Stimulated activated CD8-positive, alpha-beta memory T cell treated with anti-CD3 and anti-CD28 coated beads, Interleukin-15, amount 100 ng/mL, for 4 hours (primary cell): ENCODE results near the gene TBC1D30.
"Not testable (repeated sequence)": the region's sequence is repeated elsewhere in the genome, so short reads cannot be mapped to it uniquely, and the experiment has no call there.

Experiments used
- DNase-seq, 2 donors: peaks; one replicate each; pipeline ENCODE4 v3.0.0-alpha.2; 2020; ENCODE audit warnings: low read depth in 2 of 2

The TBC1D30 gene

GRCh38 chr12:64806593-64807460 lies 17.6 kb upstream of the TBC1D30 start:
- DNase-seq = no peak

DNA sequence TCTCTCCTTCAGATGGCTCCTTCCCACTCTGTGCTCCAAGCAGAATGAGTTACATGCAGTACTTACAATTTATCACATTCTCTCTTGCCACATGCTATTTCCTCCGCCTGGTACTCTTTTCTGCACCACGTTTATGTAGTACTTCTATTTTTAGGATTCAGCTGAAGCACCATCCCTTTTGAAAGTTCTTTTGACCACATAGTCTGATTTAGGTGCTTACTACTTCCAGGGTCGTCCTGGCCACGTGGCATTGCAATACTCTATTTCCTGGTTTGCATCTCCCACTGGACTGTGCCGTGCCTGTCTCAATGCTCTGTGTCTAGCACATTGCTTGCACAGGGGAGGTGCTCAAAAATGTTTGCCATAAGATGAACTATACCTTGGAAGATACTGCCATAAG lies 16.3 kb upstream of the TBC1D30 start:
- DNase-seq = no peak

DNA sequence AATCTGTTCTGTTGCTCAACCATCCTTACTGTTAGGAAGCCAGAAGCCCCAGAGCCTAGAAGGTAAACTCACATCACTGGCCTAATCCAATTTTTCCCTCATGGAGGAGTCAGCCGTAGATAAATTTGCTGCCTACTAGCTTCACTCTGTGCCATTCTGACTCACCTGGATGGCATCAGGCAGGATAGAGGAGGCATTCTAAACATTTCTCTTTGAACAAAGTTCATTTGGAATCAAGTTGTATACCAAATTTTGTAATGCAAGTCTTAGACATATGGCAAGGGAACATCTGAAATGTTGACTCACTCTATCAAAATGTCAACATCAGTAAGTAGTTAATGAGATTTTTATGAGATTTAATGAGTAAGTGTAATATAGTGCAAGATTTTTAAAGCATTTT lies 13.6 kb upstream of the TBC1D30 start:
- no peak for DNase-seq

- no peak for DNase-seq
These were observed 10.7 kb upstream of the TBC1D30 start for GRCh38 chr12:64813723-64814122.

GRCh38 chr12:64814432-64814831 lies 10.0 kb upstream of the TBC1D30 start:
- DNase-seq = no peak

DNA sequence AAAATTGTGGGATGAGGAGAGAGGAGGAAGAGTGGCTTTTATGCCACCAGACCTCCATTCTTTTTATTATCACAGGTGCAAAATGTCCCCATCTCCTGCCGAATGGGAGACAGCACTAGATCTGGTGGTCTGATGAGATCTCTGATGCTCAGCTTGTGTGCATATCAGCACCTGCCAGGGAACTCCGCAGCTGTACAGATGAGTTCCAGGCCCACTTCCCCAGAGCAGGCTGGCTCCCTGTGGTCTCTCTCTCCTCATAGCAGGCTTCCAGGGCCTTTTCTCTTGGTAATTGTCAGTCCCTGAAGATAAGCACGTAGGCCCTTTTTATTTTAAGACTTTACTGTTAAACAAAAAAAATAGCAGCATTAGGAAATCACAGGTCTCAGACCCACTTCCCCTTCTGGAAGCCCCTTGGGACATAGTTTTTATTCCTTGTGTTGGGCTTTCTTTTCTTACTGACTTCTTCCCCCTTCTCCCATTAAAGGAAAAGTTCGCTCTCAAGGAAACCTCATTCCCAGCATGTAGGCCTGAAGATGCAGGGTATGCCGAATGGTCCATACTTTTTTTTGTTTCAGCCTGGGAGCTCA lies 4.5 kb upstream of the TBC1D30 start:
- no peak for DNase-seq

- no peak for DNase-seq
These were observed 3.9 kb upstream of the TBC1D30 start for GRCh38 chr12:64820593-64820992.

DNA sequence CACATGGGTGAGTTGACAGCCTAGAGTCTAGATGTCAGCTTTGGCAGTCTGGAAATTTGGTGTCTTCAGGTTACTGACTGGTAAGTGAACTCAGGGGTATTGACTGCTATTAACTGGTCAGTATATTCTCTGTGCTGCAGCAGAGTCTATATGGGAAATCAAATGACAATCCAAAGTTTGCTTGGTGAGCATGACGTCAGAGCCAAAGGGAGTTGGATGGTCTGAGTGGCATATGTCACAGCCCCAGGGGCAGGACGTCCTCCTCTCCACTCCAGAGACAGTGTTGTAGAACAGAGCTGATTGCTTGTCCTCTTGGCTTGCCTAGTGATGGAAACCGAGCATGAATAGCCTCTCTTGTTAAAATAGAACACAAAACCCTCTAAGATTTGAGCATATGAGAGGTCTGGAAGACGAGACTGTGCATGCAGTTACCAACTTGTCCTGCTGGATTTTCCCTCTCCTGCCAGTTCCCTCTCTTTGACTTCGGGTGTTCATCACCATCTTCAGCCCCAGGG lies 3.3 kb upstream of the TBC1D30 start:
- no peak for DNase-seq

DNA sequence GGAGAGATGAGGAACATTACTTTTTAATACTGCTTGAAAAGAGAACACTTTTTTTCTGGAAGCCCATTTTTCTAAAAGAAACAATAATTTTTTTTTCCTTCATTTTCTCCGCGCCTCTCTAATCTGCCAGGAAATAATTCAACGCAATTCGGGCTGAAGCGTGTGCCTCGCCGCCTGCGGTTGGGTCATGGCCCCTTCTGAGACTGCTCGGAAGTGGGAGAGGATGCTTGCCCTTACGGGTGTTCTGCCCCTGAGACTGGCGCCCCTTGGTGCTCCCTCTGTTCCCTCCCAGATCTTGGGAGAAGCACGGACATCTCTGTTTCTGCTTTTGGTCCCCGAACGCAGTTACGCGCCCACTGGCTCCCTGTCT lies 332 bp upstream of the TBC1D30 start:
- DNase-seq = no peak

- no peak for DNase-seq
These were observed 935 bp downstream of the TBC1D30 start for GRCh38 chr12:64825143-64826021.

DNA sequence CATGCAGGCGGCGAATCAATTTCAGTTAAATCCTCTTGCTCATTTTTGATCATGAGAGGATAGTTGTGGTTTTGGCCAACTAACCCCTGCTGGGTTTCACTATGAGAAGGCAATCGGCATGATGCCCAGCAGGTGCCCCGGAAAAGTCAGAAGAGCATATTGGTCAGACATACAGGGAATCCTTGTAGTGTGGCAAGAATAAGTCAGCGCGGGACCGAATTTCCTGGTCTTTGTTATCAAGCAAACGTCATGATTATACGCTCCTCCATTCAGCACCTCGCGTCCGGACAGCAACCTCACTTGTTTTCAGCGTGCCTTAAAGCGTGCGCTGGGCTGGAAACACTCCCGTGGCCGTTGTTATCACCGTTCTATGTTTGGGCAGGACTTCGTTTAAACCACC lies 1.8 kb downstream of the TBC1D30 start:
- DNase-seq = no peak

DNA sequence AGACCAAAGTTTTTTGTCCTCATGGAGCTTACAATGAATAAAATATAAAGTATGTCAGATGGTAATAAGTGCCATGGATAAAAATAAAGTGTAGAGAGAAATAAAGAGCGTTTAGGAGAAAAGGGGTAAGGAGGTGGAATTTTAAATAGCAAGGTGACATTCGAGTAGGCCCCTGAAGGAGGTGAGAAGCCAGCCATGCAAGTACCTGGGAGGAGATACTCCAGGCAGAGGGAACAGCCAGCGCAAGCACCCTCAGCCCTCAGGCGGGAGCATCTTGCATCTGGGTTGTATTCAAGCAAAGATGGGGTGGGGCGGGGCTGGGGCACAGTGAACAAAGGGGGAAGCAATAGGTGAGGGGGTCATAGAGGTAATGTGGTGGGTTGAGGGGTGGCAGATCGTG lies 4.3 kb downstream of the TBC1D30 start:
- DNase-seq = no peak

DNA sequence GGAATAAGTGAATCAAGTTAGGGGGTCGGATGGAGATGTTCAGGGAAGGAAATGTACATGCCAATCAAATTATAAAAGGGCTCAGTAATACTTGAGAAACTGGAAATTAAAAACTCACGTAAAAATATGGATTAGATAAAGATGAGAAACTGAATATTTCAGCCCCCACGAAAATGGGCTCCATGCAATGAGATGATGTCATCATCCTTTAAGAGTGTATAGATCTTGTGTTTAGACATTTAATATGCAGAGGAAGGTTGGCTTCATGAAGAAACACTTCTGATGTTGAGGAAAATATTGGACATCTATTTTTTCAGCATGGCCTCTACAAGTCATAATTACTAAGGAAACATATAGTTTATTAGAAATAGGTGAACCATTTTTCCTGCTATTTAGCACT lies 9.5 kb downstream of the TBC1D30 start:
- no peak for DNase-seq

- DNase-seq = no peak
These were observed 11.5 kb downstream of the TBC1D30 start for GRCh38 chr12:64835901-64836300.

GRCh38 chr12:64836856-64837255 lies 12.4 kb downstream of the TBC1D30 start:
- DNase-seq = no peak

DNA sequence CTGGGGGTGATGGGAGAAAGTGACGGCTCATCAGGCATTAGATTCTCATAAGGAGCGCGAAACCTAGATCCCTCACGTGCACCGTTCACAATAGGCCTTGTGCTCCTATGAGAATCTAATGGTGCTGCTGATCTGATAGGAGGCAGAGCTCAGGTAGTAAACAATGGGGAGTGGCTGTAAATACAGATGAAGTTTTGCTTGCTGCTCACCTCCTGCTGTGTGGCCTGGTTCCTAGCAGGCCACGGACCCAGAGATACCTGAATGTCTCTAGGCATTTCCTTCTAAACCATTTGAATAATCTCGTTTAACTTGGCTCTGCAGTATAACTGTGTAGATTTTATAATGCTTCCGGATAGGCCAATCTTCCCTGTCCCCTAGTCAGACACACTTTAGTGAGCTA lies 13.0 kb downstream of the TBC1D30 start:
- no peak for DNase-seq

DNA sequence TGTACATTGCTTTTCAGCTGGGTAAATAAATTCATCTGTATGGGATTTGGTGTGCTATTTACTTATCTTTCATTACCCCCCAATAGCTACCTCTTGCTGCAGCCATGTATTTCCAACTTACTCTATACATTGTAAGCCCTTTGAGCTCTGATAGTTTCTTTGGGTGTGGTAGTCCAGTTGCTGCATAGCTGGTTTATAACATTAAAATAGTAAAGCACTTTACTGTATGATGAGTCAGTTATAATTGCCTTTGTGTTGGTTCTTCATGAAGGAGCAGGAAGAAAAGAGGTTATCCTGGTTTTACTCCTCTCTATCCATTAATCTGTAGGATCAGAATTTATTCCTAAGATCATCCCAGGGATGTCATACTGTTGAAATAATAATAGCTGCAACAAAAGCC lies 15.7 kb downstream of the TBC1D30 start:
- DNase-seq = no peak

- DNase-seq = no peak
These were observed 16.7 kb downstream of the TBC1D30 start for GRCh38 chr12:64840949-64841717.

DNA sequence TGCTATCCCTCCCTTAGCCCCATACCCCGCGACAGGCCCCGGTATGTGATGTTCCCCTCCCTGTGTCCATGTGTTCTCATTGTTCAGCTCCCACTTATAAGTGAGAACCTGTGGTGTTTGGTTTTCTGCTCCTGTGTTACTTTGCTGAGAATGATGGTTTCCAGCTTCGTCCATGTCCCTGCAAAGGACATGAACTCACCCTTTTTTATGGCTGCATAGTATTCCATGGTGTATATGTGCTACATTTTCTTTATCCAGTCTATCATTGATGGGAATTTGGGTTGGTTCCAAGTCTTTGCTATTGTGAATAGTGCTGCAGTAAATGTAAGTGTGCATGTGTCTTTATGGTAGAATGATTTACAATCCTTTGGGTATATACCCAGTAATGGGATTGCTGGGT lies 24.0 kb downstream of the TBC1D30 start:
- DNase-seq = not testable (repeated sequence)

DNA sequence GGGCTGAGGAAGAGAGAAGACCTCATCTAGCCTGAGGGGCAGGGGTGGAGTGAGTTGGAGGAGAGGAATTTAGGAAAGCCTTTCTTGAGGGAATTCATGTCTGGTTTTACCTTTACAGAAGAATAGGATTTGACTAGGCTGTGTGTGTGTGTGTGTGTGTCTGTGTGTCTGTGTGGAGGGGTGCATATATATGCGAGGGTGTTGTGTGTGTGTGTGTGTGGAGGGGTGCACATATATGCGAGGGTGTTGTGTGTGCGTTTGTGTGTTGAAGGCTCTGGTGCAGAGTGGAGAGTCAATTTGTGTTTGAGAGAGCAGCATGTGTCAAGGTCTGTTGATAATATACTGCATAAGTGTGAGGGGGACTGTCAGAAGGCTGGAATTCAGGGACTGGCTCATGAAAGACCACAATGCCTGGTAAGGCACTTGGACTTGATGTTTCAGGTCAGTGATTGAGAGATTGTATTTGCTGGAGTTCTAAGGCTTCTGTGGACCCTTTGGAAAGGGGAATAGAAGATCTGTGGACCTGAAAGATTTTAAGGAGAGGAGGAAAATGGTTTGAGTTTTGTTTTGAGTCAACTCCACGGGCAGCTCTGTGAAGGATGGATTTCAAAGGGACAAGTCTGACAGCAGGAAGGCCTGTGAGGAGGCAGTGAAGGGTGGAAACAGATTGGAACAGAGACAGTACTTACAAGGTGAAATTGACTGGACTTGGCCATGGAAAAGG lies 34.6 kb downstream of the TBC1D30 start:
- DNase-seq = no peak

GRCh38 chr12:64860446-64860998 lies 36.1 kb downstream of the TBC1D30 start:
- no peak for DNase-seq
